Sciatic nerve (tissue), 2 donors: ENCODE results near the gene VARS2. TPM values are rescaled to one million over a fixed set of nuclear protein-coding genes. Genes with fewer than 3 reads are reported as not detected.
"Not testable (repeated sequence)": the region's sequence is repeated elsewhere in the genome, so short reads cannot be mapped to it uniquely, and the experiment has no call there.

Source experiments
- ATAC-seq: fragments of 200-7000 bp; cut with Tn5 transposase; one replicate; pipeline ENCODE4 v1.9.1; 2020; ENCODE audit warnings: mild to moderate bottlenecking, moderate library complexity
- DNase-seq: peaks from one replicate; pipeline ENCODE4 v3.0.0-alpha.2; 2020; ENCODE audit warnings: low spot score
- intact Hi-C: fragments of 100-400 bp; cut with DNase I; formaldehyde crosslinking; loops from one replicate; pipeline ENCODE4 v1.14.2; 2022
- total RNA-seq: library from RNA; stranded (reverse); fragmentation: NEBNext Ultra II Directional; extraction: Animal tissue kit (Norgen Biotek cat#: 25700); gene quantifications from one replicate; pipeline ENCODE4 v1.2.1, GENCODE V29; 2021
- donor health status: DM: no; HTN: no; CAD: no.
- donor health status: DM: no; HTN: no; CAD: no.

The VARS2 gene
- total RNA-seq, result 25.2 TPM

- ATAC-seq, result peak; percentile 96
- intact Hi-C loops, result no loop called here
These were observed at the start of gene VARS2 for GRCh38 chr6:30914076-30914853. VARS2 (plus strand) TSS chr6:30914238; CDS start chr6:30914837, 599 bp downstream.

DNA sequence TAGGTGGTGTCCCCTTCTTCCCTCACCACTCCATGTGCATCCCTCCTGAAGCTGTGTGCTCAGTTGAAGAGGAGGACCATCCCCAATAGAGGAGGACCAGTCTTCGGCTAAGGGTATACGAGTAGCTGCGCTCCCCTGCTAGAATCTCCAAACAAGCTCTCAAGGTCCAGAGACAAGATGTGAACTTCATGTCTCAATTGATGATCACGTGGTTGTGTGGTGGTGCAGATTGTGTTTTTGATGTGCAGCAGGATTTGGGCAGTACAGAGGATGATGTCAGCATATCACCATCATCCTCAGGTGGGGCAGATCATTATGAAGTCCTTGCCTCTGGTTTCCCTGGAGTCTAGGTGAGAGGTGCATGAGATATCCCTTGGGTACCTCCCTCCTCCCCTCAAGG is 49.7 kb upstream of the VARS2 start:
- no peak for ATAC-seq
- intact Hi-C loops, result no loop called here
- no peak for DNase-seq

More at GRCh38 chr6:30914076-30914853, at the start of gene VARS2:
- peak; percentile 94 for DNase-seq

DNA sequence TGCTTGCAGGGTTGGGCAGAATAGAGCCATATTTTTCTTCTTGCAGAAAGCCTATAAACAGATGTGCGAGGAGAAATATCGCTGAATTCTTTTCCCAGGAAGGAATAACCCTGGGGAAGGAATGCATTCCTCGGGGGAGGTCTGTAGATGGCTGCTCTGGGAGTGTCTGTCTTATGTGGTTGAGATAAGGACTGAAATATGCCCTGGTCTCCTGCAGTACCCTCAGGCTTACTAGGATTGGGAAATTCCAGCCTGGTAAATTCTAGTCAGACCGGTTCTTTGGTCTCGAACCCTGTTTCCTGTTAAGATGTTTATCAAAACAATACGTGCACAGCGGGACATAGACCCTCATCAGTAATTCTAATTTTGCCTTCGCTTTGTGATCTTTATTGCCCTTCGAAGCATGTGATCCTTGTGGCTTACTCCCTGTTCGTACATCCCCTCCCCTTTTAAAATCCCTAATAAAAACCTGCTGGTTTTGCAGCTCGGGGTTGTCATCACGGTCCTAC is 44.7 kb upstream of the VARS2 start:
- ATAC-seq, intact Hi-C loops, DNase-seq: not testable (repeated sequence)

GRCh38 chr6:30870546-30870945 is 43.5 kb upstream of the VARS2 start:
- intact Hi-C loops, result no loop called here
- DNase-seq (no peak), ATAC-seq (no peak)

DNA sequence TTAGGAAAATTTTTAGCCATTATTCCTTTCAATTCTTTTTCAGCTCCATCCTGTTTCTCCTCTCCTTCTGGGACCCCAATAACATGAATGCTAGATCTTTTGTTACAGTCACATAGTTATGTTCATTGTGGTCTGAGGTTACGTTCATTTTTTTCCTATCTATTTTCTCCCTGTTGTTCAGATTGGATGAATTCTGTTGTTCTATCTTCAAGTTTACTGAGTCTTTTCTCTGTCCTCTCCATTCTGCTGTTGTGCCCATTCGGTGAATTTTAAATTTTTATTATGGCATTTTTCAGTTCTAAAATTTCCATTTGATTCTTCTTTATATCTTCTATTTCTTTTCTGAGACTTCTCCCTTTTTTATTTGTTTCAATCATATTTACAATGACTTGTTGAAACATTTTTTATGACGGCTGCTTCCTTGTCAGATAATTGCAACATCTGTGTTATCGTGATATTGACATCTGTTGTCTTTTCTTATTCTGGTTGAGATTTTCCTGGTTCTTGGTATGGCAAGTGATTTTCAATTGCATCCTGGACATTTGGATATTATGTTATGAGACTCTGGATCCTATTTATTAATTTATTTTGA is 42.4 kb upstream of the VARS2 start:
- ATAC-seq (no peak), DNase-seq (no peak)
- intact Hi-C loops, result no loop called here

DNA sequence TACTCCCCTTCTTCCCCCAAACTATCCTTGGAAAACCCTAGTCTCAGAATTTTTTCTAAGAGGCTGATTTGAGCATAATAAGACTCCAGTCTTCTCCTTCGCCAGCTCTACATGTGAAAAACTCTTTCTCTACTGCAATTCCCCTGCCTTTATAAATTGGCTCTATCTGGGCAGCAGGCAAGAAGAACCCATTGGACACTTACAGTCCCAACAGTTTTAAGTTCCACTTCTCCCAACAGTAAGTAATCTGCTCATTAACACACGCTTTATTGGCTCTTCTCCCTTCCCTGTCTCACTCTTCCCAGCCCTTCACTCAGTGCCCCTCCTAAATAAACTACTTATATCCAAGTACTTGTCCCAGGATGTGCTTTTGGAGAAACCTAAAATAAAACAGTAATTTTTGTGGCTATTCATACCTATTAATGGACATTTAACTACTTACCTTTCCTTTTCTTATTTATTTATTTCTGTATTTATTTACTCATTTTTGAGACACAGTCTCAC is 40.8 kb upstream of the VARS2 start:
- intact Hi-C loops, result no loop called here
- DNase-seq (no peak), ATAC-seq (no peak)

- ATAC-seq, DNase-seq, intact Hi-C loops: not testable (repeated sequence)
These were observed 40.2 kb upstream of the VARS2 start for GRCh38 chr6:30873795-30874194.

DNA sequence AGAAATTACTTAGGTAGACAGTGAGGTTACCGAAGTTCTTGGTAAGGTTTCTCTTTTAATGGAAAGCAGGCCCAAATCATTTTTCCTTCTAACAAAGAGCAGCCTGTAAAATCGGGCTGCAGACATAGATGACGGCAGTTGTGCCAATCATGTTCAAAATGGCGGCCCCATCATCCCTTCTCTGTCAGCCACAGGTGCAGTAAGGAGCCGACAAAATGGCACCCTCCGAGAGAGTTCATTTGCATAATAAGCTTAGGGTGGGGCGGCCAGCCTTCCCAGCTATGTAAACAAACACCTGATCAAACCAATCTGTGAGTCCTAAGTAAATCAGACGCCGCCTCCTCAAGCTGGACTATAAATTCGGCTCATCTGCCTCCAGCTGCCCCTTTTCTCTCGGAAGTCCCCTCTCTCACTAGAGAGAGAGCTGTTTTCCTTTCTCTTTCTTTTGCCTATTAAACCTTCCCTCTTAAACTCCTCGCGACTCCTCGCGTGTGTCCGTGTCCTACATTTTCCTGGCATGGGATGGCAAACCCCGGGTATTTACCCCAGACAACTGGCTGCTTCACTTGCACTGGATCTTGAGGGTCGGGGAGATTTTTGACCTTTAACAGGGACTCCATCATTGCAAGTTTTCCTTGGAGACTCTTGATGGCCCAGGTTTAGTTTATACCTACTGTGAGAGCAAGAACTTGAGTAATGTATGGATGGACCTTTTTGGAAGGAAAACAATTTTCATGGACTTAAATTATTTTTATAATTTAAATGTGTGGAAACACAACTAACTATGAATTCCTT is 38.6 kb upstream of the VARS2 start:
- DNase-seq, result no peak
- no peak for ATAC-seq
- intact Hi-C loops, result no loop called here

GRCh38 chr6:30876039-30876730 is 37.9 kb upstream of the VARS2 start:
- peak; percentile 37 for ATAC-seq
- DNase-seq, result no peak
- intact Hi-C loops, result no loop called here

DNA sequence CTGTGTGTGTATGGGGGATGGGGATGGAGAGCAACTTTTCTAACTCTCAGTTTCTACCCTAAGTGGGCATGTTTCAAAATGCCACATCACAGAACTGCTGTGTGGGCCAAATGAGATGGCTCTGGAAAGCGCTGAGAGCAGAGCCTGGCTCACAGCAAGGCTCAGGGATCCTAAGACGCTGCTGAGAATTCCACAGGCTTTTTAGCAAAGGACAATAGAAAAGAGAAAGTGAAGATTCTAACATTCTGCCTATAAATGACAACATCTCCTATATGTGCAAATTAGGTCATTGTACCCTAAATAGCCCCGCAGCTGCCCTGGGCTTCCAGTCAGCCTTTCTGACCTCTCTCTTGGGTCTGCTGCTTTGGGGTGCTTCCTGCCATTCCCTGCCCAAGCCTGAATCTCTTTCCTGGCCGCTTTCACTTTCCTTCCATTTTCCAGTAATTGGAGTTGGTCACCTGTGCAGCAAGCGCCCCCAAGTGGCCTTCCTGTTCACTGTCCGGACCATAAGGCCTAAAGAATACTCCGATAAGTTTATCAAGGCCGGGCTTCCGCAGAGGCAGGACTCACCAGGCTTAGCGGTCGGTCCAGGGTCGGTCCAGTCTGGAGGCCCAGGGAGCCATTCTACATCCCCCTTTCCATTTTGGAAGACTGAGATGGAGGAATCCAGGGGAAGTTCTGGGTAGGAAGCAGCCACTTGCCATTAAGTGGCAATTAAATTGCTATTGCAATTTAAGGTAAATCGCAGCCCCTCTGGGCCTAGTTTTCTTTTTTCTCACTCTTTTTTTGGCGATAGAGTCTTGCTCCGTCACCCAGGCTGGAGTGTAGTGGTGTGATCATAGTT is 36.4 kb upstream of the VARS2 start:
- ATAC-seq (peak; percentile 91), DNase-seq (peak; percentile 95)
- intact Hi-C loops, result no loop called here

DNA sequence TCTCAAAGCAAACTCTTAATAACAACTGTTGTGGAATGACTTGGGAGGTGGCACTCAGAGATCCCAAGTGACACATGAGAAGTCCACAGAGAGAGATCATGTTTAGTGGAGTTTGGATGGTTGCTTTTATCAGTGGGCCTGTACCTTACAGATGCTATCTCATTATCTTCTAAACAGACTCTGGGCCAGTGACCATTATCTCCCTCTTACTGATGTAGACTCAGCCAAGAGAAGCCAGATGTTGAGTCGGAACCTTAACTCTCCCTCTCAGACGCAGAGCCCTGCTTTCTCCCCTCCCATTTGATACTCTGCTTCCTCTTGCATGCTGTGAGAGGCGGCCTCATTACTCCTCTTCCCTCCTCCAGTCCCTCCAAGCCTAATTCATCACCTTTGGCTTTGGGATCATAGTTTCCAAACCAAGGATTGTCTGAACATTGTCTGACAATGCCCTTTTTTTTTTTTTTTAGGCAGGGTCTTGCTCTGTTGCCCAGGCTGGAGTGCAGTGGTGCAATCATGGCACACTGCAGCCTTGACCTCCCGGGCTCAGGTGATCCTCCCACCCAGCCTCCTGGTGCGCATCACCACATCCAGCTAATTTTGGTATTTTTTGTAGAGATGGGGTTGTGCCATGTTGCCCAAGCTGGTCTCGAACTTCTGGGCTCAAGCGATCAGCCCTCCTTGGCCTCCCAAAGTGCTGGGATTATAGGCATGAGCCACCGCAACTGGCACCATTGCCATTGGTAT is 34.2 kb upstream of the VARS2 start:
- ATAC-seq, result no peak
- no peak for DNase-seq
- intact Hi-C loops, result loop anchor here (5.0 kb wide), 1 partner anchor 53 kb away; no protein-coding TSS in a partner anchor

DNA sequence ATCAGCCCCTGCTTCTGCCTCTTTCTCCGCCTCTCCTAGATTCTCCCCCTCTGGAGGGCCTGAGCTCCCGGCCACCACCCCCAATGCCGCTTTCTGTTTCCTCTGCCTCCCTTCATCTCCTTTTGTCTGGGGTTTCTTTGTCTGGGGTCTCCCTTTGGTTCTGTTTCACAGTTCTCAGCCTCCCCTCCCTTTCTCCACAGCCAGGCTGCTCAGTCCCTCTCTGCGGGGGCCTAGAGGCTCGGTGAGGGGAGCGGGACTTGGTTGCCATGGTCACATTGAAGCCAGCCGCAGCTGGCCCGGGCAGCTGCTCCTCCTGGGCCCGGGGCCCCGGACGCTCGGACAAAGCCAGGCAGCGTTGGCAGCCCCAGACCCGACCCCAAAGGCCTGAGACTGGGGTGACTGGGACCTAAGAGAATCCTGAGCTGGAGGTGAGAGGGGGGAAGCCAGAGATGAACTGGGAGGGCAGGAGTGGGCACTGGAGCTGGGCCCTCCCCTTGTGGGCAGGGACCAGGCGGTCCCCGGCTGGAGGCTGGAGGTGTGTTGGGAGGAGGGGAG is 33.3 kb upstream of the VARS2 start:
- no peak for DNase-seq
- no peak for ATAC-seq
- intact Hi-C loops, result loop anchor here (5.0 kb wide), 1 partner anchor 53 kb away; no protein-coding TSS in a partner anchor

DNA sequence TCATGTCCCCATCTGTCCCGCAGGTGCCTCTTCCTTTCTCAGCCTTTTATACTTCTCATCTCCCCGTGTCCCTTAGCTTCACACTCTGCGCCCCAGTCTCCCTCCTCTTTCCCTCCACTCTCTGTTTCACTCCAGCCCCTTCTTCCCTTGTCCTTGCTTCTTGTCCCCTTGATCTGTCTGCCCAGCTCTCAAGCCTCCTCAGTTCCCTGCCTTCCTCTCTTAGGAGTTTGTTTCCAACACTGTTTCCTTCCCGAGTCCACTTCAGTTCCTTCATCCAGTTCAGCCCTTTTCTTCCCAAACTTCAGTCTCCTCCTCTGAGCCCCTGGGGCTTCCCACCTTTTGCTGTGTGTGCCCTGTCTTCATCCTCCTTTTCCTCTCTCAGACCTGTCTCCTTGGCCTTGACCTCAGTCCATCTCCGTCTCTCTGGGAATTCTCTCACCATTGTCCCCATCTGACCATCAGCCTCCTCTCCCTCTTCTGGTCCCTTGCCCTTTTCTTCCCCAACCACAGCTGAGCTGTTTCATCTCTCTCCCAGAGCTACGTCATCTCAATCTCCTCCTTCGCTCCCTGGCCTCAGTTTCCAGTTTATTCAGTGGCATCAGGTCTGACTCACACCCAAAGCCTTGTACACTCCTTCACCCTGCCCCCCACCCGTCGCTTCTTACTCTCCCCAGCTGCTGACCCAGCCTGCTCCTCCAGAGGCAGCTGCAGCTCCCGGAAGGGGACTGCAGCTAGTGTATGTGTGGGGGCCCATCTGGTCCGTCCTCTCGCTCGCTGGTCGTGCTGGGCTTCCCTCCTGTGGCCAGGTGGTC is 32.4 kb upstream of the VARS2 start:
- ATAC-seq (no peak), DNase-seq (peak; percentile 53)
- intact Hi-C loops, result loop anchor here (5.0 kb wide), 1 partner anchor 54 kb away; no protein-coding TSS in a partner anchor

DNA sequence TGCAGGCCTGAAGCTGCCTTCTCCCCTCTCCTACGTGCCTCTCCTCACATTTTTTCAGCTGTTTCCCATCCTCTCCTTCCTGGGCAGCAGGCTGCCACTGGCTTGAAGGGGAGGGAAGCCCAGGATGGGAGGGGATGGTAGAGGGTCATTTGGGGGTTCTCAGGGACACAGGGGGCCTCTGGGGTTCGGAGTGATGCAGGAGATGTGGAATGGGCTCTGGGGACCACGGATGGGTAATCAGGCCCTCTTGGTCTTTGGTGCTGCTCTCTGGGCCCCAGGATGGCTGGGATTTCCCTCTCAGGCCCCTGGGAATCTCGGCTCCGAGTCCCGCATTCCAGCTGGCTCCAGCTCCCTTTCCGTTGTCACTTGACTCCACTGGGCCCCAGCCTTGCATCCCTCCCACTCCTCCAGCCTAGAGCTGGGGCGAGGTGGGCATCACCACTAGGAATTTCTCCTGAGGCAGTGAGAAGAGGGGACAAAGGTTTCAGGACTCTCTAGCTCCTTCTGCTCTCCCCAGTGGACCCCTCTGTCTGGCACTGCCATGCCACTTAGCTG is 31.8 kb upstream of the VARS2 start:
- DNase-seq (peak; percentile 60), ATAC-seq (no peak)
- intact Hi-C loops, result loop anchor here (5.0 kb wide), 1 partner anchor 55 kb away; no protein-coding TSS in a partner anchor
